Measurements from ENCODE around the gene HTR7. TPM values are rescaled to one million over a fixed set of nuclear protein-coding genes. Genes with fewer than 3 reads are reported as not detected.
"Not testable (repeated sequence)": the region's sequence is repeated elsewhere in the genome, so short reads cannot be mapped to it uniquely, and the experiment has no call there.

The HTR7 gene
- polyA plus RNA-seq, 4 donors = 0.50 to 0.83 (median 0.64) TPM

DNA sequence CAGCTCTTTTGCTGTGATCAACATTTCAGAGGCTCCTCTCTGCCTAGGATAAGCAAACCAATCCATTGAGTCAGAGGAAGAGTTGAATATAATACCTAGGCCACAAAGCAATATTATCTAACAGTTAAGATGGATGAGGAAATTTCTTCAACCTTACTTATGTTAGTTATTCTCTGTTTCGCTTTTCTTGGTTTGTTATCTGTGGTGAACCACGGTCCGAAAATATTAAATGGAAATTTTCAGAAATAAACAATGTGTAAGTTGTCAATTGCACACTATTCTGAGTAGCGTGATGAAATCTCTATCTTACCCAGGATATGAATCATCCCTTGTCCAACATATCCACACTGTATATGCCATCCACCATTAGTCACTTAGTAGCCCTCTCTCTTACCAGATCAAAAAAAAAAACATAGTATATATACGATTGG lies 1.5 kb upstream of the HTR7 start:
- DNase-seq (ENCODE audit: low read depth in 4 of 4, low spot score in 3 of 4) = no peak

DNA sequence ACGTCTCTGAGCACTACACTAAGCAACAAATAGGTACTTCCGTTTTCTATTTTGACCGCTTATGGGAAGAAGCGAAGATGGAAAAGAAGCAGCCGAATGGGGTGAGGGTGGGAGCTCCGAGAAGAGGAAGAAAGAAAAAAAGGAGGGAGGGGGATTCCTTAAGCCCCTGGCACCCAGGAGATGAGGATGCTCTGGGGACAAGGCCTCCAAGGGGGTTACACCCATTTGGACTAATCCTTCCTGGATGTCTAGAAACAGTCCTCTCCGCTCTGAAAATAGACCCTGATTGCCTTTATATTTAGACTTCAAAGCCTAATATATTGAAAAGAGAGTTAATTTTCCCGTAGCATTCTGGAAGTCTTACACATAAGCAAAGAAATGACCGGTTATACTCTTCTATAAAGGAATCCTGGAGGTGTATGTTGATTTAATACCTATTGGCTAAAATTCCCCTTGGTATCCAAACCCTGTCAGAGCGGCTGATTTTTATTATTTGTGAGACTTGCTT lies 676 bp upstream of the HTR7 start:
- DNase-seq (ENCODE audit: low read depth in 4 of 4, low spot score in 3 of 4) = no peak

DNA sequence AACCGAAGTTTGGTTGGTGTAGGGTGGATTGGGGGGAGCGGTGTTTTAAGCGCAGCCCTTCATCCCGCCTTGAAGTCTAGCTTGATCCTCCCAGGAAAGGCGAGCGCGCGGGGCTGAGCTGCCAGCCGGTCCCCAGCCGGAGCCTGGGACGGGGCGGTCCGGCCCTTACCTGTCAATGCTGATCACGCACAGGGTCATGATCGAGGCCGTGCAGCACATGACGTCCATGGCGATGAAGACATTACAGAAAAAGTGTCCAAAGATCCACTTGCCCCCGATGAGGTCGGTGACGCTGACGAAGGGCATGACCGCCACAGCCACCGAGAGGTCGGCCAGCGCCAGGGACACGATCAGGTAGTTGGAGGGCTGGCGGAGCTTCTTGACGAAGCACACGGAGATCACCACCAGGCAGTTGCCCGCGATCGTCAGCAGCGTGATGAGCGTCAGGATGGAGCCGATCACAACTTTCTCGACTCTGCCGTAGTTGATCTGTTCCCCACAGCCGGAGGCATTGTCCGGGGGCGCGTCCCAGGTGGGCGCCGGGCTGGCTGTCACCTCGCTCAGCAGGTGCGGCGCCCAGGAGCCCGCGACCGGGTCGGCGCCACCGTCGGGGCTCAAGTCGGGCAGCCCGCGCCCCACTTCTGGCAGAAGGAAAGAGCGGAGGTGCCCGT lies 740 bp downstream of the HTR7 start:
- no peak for DNase-seq (ENCODE audit: low read depth in 4 of 4, low spot score in 3 of 4)

DNA sequence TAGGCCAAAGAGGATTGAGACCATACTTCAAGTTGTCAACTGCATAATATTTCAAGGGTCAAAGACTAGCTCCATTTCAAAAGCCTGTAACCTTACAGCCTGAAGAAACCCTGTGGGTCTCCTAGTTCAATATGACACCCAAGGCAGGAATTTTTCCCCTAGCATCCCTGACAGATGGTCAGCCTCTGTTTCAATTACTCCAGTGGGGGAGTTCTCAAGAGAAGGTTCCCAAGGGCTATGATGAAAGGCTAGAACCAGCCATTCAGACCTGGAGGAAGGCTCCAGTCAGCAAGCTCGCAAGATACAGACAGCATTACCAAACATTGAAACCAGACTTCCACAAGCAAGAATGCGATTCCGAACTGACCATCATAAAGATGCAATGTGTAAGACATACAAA lies 1.6 kb downstream of the HTR7 start:
- no peak for DNase-seq (ENCODE audit: low read depth in 4 of 4, low spot score in 3 of 4)

DNA sequence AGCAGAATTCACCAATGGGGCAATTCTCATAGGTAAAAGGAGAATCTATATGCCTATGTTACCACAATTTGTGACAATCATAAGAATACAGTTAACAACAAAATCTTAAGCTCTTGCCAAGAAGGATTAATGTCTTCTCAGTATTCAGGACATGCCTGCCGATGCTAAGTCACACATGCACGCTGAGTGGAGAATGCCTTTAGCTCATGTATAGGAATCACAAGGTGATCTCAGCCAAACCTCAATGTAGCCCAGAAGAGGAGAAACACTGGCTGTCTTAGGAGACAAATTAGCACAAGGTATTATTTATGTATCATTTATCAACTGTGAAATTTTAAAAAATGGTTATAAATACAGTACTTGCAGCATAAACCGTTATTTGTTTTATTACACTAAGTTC lies 2.7 kb downstream of the HTR7 start:
- no peak for DNase-seq (ENCODE audit: low read depth in 4 of 4, low spot score in 3 of 4)

DNA sequence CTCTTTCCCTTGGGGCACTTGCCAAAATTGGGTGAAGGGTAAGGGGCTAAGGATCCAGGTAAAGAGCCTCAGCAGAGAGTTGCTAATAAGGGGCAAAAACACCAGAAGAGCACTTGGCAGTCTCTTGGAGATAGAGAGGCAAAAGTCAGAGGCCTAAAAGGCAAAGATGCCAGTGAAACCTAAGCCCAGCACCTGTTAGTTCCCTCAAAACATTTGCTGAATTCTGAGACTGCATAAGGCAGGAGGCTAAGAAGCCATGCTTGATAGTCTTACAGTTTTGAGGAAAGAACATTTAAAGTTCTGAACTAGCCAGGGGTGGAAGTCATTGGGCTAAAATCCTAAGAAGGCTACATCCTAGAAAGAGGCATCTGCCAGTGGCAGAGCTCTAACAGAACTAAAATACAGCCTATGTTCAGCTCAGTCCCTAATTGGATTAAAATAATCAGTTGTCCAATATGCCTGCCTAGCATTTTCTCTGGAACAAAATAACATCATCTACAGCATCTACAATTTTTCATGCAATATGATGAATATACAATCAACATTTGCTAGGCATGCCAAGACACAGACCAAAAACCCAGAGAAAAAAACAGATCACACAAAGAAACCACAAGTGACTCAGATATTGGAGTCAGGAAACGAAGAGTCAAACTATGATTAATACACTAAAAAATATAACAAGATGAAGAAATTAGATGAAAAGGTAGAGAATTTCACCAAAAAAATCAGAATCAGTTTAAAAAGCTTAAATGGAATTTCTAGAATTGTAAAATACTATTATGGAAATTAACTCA lies 7.7 kb downstream of the HTR7 start:
- DNase-seq (ENCODE audit: low read depth in 4 of 4, low spot score in 3 of 4) = no peak

DNA sequence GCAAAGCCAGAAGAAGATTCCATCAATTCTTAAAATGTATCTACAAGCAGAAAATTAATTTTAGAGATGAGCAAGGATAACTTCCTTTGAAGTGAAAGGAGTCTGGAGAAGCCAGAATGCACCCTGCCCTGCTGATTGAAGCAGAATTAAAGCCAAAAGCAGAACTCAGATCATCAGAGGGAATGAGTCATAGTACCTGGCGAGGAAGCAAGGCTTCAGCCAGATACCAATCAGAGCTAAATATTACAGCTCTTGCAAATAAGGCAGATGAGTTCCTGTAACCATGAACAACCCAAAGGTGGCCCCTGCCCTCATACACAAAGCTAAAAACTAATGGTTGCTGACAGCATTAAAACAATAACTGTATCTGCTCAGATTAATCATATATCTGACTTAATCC lies 10.4 kb downstream of the HTR7 start:
- no peak for DNase-seq (ENCODE audit: low read depth in 4 of 4, low spot score in 3 of 4)

DNA sequence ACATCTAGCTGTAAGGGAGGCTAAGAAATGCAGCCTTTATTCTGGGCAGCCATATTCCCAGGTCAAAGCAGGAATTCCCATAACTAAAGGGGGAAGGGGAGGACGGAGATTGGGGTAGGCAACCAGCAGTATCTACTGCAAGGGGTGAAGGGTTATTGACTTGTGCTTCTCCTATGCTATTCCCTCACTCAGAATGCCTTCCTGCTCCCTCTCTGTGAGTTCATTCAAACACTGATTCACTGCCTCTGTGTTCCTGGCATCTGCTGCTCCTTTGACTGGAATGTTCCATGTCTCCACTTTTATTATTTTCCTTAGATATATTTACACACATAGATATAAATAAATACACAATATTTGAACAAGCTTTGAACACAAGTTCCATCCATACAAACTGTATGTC lies 11.1 kb downstream of the HTR7 start:
- no peak for DNase-seq (ENCODE audit: low read depth in 4 of 4, low spot score in 3 of 4)

DNA sequence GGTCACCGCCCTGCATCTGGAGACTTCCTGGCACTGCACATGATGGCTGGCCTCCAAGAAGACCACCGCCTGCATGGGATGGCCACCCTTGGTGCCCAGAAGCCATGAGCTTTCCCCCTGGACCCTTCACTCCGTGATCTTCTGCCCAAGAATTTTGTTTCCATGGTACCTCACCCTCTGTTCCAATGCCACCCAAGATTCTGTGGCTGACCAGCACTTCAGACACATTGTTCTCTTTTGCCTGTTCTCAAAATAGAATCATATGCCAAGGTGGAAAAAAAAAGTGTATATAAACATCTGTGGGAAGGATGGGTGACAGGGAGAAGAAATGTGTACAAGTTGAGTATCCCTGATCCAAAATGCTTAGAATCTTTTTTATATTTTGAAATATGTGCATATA lies 12.1 kb downstream of the HTR7 start:
- DNase-seq (ENCODE audit: low read depth in 4 of 4, low spot score in 3 of 4) = no peak

DNA sequence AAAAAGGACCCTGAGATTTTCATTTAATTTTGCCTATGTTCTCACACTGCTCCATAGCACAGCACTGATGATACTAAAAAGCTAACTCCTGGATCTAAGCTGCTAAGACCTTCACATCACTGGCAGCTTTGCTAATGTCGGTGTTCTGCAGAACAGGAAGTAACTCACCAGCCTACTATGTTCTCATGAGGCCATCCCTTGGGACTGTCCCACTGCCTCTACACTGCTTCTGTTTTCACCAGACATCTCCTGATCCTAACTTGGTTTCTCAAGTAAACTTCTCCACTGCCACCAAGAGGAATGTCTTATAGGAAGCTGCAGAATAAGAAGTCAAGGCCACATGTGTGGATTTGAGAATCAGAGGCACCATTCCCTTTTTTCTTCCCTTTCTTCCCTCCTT lies 15.1 kb downstream of the HTR7 start:
- DNase-seq (ENCODE audit: low read depth in 4 of 4, low spot score in 3 of 4) = no peak

DNA sequence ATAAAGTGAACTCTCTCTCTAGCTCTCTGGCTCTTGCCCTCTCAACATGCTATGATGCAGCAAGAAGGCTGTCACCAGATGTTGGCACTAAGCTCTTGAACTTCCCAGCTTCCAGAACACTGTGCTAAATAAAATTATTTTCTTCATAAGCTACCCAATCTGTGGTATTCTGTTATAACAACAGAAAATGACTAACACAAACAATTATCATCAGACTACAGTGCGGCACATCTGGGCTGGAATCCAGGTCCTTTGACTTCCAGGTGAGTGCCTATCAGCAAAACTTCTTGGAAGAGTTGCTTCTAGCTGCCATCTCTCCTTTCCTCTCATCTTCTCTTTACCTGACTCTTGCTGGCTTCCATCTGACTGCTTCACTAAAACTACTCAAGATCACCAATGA lies 20.4 kb downstream of the HTR7 start:
- no peak for DNase-seq (ENCODE audit: low read depth in 4 of 4, low spot score in 3 of 4)

DNA sequence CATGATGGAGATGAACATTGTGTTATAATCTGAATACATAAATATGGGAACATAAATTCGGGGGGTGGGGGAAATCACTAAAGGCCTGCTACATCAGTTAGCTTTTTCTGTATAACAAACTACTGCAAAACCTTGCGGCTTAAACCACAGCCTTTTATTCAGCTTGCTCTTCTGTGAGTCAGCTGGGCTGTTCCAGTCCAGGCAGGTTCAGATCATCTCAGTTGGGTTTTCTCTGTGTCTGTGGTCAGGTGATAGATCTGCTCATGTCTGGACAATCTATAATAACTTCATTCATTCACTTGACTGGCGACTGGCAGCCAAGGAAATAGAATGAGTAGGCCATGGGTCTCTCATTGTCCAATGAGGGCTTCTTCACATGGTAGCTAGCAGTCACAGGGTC lies 23.5 kb downstream of the HTR7 start:
- DNase-seq (ENCODE audit: low read depth in 4 of 4, low spot score in 3 of 4) = no peak

DNA sequence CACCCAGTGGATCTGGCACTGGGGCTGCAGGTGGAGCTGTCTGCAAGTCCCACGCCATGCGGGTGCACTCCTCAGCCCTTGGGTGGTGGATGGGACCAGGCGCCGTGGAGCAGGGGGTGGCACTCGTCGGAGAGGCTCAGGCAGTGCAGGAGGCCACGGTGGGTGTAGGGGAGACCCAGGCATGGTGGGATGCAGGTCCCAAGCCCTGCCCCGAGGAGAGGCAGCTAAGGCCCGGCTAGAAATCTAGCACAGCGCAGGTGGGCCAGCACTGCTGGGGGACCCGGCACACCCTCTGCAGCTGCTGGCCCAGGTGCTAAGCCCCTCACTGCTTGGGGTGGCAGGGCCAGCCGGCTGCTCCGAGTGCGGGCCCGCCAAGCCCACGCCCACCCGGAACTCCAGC lies 25.7 kb downstream of the HTR7 start:
- no peak for DNase-seq (ENCODE audit: low read depth in 4 of 4, low spot score in 3 of 4)

DNA sequence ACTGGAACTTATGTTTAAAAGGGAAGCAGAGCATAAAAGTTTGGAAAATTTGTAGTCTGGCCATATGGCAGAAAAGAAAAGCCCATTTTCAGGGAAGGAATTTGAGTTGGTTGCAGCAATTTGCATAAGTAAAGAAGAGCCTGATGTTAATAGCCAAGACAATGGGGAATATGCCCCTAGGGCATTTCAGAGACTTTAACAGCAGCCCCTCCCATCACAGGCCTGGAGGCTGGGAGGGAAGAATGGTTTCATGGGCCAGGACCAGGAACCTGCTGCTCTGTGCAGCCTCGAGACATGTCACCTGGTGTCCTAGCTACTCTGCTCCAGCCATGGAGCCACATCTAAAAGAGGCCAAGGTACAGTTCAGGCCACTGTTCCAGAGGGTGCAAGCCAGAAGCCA lies 35.3 kb downstream of the HTR7 start:
- no peak for DNase-seq (ENCODE audit: low read depth in 4 of 4, low spot score in 3 of 4)

DNA sequence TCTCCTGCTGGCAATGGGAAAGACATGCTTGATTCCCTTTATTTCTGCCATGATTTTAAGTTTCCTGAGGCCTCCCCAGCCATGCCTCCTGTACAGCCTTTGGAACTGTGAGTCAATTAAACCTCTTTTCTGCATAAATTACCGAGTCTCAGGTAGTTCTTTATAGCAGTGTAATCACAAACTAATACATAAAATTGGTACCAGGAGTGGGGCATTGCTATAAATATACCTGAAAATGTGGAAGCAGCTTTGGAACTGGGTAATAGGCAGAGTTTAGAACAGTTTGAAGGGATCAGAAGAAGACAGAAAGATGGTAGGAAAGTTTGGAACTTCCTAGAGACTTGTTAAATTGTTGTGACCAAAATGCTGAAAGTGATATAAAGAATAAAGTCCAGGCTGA lies 36.0 kb downstream of the HTR7 start:
- DNase-seq (ENCODE audit: low read depth in 4 of 4, low spot score in 3 of 4) = not testable (repeated sequence)

DNA sequence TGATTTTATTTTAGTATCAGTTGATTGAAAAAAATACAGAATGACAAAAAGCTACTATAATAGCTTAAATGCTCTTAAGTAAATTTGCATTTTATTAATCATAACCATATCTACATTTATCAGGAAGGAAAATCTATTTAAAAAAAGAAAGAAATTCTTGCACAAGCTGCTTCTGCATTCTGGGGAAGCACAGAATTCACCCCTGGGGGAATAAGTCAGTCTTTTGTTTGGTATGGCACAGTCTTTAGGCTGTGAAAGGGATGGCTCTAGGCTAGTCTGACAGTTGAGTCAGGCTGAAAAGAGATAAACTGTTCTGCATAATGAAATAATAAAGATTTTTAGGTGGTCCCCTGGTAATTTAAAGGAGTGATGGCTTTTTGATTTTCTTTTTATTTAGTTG lies 37.9 kb downstream of the HTR7 start:
- DNase-seq (ENCODE audit: low read depth in 4 of 4, low spot score in 3 of 4) = no peak

DNA sequence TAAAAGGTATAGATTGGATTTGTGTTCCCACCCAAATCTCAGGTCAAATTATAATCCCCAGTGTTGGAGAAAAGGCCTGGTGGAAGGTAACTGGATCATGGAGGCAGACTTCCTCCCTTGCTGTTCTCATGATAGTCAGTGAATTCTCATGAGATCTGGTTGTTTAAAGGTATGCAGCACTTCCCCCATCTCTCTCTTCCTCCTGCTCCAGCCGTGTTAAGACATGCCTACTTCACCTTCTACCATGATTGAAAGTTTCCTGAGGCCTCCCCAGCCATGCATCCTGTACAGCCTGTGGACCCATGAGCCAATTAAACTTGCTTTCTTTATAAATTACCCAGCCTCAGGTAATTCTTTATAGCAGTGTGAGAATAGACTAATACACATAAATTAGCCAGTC lies 39.1 kb downstream of the HTR7 start:
- no peak for DNase-seq (ENCODE audit: low read depth in 4 of 4, low spot score in 3 of 4)

DNA sequence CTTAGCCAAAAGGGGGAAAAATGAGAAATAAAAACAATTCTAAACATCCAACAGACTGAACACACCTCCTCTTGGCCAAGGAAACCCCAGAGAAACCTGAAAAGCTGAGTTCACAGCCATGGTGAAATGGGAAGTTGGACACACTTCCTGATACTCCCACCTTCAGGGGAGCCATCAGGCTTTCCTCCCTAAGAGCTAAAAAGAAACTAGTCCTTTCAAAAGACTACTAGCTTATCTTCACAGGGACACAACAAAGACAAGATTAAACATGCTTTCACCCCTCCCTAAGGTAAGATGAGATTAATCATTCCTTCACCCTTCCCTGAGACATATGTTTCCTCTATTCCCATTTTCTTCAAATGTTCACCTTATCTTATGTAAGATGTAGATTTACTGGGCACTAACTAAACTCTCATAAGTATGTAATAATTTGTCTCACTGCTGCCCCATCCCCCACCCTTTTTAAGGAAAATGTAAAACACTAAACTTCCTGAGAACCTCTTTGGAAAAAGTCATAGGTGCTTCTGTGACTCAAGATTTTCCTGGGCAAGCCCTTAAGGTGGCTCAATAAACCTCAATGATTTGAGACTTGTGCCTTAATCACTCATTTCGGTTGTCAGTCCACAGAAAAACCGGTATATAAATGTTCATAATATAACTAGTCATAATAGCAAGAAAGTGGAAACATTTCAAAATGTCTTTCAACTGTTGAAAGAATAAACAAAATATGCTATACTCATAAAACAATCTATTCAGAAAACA lies 40.5 kb downstream of the HTR7 start:
- DNase-seq (ENCODE audit: low read depth in 4 of 4, low spot score in 3 of 4) = no peak

DNA sequence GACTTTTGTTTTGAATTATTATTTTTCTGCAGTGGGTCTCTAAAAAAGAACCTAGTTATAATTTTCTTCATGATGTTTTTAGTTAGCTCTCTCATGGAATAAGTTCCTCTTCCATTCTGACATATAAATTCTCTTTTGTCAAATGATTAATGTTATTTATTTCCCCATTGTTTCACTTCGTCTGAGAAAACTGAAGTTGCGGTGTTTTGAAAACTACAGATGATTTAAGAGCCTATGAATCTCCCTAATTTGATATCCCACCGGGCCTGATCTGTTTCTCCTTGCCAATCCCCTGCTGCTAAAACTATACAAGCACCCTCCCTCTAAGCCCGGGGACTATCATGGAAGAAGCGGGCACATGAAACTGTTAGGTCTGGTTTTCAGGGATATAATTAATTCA lies 41.4 kb downstream of the HTR7 start:
- DNase-seq (ENCODE audit: low read depth in 4 of 4, low spot score in 3 of 4) = no peak

DNA sequence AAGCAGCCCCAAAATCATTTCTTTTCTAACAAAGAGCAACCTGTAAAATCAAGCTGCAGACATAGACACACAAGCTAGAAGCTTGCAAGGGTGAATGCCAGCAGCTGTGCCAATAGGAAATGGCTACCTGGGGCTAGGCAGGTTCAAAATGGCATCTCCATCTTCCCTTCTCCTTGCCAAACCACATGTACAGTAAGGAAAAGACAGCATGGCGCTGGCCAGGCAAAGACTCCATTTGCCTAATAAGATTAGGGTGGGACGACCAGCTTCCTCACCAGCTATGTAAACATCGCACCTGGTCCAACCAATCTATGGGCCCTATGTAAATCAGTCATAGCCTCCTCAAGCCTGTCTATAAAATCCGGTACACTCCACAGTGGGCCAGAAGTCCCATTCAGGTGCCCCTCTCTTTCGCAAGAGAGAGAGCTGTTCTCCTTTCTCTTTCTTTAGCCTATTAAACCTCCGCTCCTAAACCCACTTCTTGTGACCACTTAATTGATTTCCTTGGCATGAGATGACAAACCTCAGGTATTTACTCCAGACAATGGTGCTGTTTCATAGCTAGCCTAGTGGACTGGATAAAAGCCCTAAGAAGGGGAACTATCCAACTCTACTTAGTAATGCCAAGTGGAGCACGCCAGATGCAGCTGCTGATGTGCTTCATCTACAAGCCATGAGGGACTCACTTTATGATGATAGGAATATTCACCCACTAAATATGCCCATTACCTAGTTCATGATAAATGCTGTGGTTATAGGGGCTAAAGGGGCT lies 44.1 kb downstream of the HTR7 start:
- DNase-seq (ENCODE audit: low read depth in 4 of 4, low spot score in 3 of 4) = no peak

DNA sequence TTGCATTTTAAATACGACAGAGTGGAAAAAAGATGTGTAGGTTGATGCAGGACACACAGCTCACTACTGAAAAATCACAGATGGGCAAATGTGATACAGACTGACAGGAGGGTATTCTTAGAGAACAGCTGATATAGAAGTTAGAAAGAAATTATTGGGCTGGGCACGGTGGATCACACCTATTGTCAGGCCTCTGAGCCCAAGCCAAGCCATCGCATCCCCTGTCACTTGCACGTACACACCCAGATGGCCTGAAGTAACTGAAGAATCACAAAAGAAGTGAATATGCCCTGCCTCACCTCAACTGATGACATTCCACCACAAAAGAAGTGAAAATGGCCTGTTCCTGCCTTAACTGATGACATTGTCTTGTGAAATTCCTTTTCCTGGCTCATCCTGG lies 50.7 kb downstream of the HTR7 start:
- not testable (repeated sequence) for DNase-seq (ENCODE audit: low read depth in 4 of 4, low spot score in 3 of 4)

Data from right renal pelvis (tissue), 4 donors.